Measurements from ENCODE around the gene OTOP2. TPM values are rescaled to one million over a fixed set of nuclear protein-coding genes. Genes with fewer than 3 reads are reported as not detected.

OTOP2 gene
- total and polyA plus RNA-seq, 9 of the 15 experiments (the other 6 are each of a cell fraction or from before 2014, with no cell fraction given), result 0.04 to 0.36 (median 0.14) TPM; not detected in 1

- no peak for TF ChIP-seq ZZZ3 (IDR thresholded peaks at IDR 0.05)
- no peak for TF ChIP-seq ATF2 (CRISPR knock-in tag; IDR thresholded peaks at IDR 0.05)
- no peak for TF ChIP-seq NFE2 (IDR thresholded peaks at IDR 0.05; ENCODE audit: low read depth)
- peak; percentile 65 for TF ChIP-seq ZFX (CRISPR knock-in tag; IDR thresholded peaks at IDR 0.05)
- TF ChIP-seq KAT7 (CRISPR knock-in tag; IDR thresholded peaks at IDR 0.05; ENCODE audit: borderline replicate concordance), result 0 out of 2 replicates have a peak, but pooled peaks have one; percentile 43
- no peak for TF ChIP-seq DIDO1 (tag; IDR thresholded peaks at IDR 0.05; ENCODE audit: low read depth)
These were observed 36.7 kb downstream of the OTOP2 start (continued) for GRCh38 chr17:74960570-74961342.

DNA sequence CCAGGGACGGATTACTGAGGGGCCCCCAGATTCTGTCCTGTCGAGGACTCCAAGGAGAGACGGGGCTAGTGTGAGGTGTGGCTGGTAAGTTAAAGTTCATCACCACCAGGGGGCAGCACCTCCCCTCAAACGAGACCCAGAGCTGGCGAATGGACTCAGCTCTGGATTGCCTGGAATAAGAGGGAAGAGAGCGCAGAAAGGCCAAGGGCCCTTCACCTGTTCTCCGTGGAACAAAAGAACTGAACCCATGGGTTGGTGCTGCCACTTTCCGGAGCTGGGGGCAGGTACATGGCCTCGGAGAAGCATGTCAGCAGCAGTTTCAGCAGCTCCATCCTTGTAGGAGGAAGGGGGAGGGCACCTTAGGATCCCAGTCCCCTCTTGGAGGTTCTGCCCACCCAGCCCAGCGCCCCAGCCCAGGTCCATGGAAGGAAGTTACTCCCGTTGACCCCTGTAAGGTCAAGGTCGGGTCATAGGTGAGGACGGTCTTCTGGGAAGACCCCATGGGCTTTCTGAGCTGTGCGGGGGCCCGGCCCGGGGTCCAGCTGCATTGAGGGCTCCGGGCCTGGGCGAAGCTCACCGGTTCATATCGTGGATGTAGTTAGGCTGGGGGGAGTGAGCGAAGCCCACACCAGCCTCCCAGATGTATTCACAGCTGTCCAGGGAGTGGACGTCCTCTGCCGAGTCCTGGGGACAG, 37.7 kb downstream of the OTOP2 start:
- peak overlapping the region; percentile 38 for H2AFZ ChIP-seq (ENCODE audit: low read depth, low read length)
- no peaks in the 10 kb centered on the region for H4K20me1 ChIP-seq (replicated peaks; ENCODE audit: control insufficient read depth, insufficient read depth, low read length)
- 20% methylated on average over 19 of the region's 23 CpGs for WGBS (ENCODE audit: insufficient coverage, low coverage, missing lambda C conversion rate)
- no peaks in the 10 kb centered on the region for H3K27me3 ChIP-seq (ENCODE audit: control insufficient read depth in 2 of 2, insufficient read depth in 2 of 2, low read length in 2 of 2)
- CTCF ChIA-PET (ENCODE audit: low intra/inter-chr PET ratio), result interaction anchor here (0.5 to 6.3 kb wide), 13 partner anchors 38 to 277 kb away, joined by 3 to 86 read pairs (median 7); partner anchors contain the start of genes OTOP2 and USH1G
- H3K36me3 ChIP-seq (ENCODE audit: control insufficient read depth, insufficient read depth, low read length), result no peaks in the 10 kb centered on the region
- no peaks in the 10 kb centered on the region for H3K9me1 ChIP-seq (ENCODE audit: control insufficient read depth, insufficient read depth, low read length)
- ATAC-seq, result peak; percentile 87
- peak; percentile 81 to 92 (median 84) for DNase-seq (ENCODE audit: extremely low read depth in 1 of 4, low spot score in 3 of 4)
- BruUV-seq (replicated peaks), result no TSS peak
- peak overlapping the region; percentile 45 for H3K4me2 ChIP-seq (ENCODE audit: insufficient read depth, low read length)
- intact Hi-C loops (cut with micrococcal nuclease) (loop anchor here (1.0 to 5.0 kb wide), 4 partner anchors 44 to 451 kb away; no protein-coding TSS in a partner anchor), in situ Hi-C loops (cut with MboI) (loop anchor here (5.0 kb wide), 1 partner anchor 150 kb away; no protein-coding TSS in a partner anchor)
- H3K9ac ChIP-seq (ENCODE audit: insufficient read depth in 1 of 2, low read depth in 2 of 2, low read length in 2 of 2), result no peak overlapping the region
- H3K4me3 ChIP-seq, result no peak overlapping the region
- H3K27ac ChIP-seq (ENCODE audit: extremely low read depth, low read depth, low read length), result no peak overlapping the region
- peaks cover 10 to 49% of the 10 kb centered on the region in 2 experiments; a peak in 4 of 5 replicates for H3K4me1 ChIP-seq (replicated peaks in 1 of 2; ENCODE audit: control insufficient read depth in 2 of 2, insufficient read depth in 2 of 2, low read length in 2 of 2)
- POLR2A ChIA-PET, result interaction anchor here (0.6 to 2.9 kb wide), 23 partner anchors 8 to 277 kb away, joined by 3 to 16 read pairs (median 4); partner anchors contain the start of genes ARMC7, ATP5PD, FDXR and KCTD2
- FAIRE-seq, result peak; percentile 98
- no peaks in the 10 kb centered on the region for H3K79me2 ChIP-seq (ENCODE audit: control insufficient read depth, insufficient read depth, low read length)
- peaks cover 1% of the 10 kb centered on the region; the same call in 1 of the 2 replicates for H3K9me3 ChIP-seq (replicated peaks; ENCODE audit: control insufficient read depth, insufficient read depth, low read depth, low read length)
- TF ChIP-seq ARHGAP35 (IDR thresholded peaks at IDR 0.05; ENCODE audit: partially characterized antibody) (no peak), RBBP5 (IDR thresholded peaks at IDR 0.05; ENCODE audit: borderline replicate concordance, insufficient read depth, low read length, poor library complexity, severe bottlenecking) (no peak), ZNF24 (IDR thresholded peaks at IDR 0.05) (no peak), FOXK1 (CRISPR knock-in tag; IDR thresholded peaks at IDR 0.05; ENCODE audit: borderline replicate concordance) (no peak), ETS2 (tag; IDR thresholded peaks at IDR 0.05; ENCODE audit: borderline replicate concordance, poor library complexity, severe bottlenecking) (no peak), RB1 (IDR thresholded peaks at IDR 0.05; ENCODE audit: low read depth) (peak; percentile 53; the same call in 1 of the 2 replicates), NCOR1 (IDR thresholded peaks at IDR 0.05) (no peak), TBP (optimal IDR thresholded peaks at IDR 0.05; ENCODE audit: low read depth, low read length) (peak; percentile 29)
